GM23338 (cell line): ENCODE results near the gene UBE2E2.

Experiments
- CREB1 ChIP-seq: fragments of 250-450 bp; sonication (Bioruptor Pico); IDR thresholded peaks from 2 replicates; pipeline ENCODE4 v1.5.0; 2020; ENCODE audit warnings: low read depth, mild to moderate bottlenecking, moderate library complexity
- CTCF ChIP-seq, 2 experiments: fragments of 200-600 bp in 1 of 2; sonication (generic) in 1 of 2; conservative IDR thresholded peaks; 2 replicates each; pipeline versions ENCODE4 v1.5.1 to v1.6.1; 2016 to 2017; ENCODE audit warnings: antibody characterized with exemption in 2 of 2, low read depth in 2 of 2, mild to moderate bottlenecking in 2 of 2, moderate library complexity in 1 of 2
- EZH2 ChIP-seq: fragments of 200-600 bp; sonication (generic); IDR thresholded peaks from one replicate; pipeline ENCODE4 v1.8.0; 2017; ENCODE audit warnings: antibody characterized with exemption, mild to moderate bottlenecking, low read depth; ENCODE audit not compliant: unreplicated experiment
- EZH2phosphoT487 ChIP-seq: fragments of 200-600 bp; sonication (generic); IDR thresholded peaks from one replicate; pipeline ENCODE4 v1.8.1; 2018; ENCODE audit warnings: antibody characterized with exemption; ENCODE audit not compliant: unreplicated experiment
- JUNB ChIP-seq: IDR thresholded peaks from one replicate; pipeline ENCODE4 v1.6.1; 2016; ENCODE audit warnings: antibody characterized with exemption; ENCODE audit not compliant: unreplicated experiment
- NANOG ChIP-seq: IDR thresholded peaks from 2 replicates; pipeline ENCODE4 v1.6.1; 2016; ENCODE audit warnings: antibody characterized with exemption, borderline replicate concordance
- POLR2AphosphoS5 ChIP-seq: IDR thresholded peaks from 2 replicates; pipeline ENCODE4 v1.6.1; 2016; ENCODE audit warnings: antibody characterized with exemption, low read depth
- STAT1 ChIP-seq: IDR thresholded peaks from one replicate; pipeline ENCODE4 v1.6.1; 2016; ENCODE audit warnings: antibody characterized with exemption; ENCODE audit not compliant: unreplicated experiment
- ZNF114 ChIP-seq: fragments of 250-450 bp; sonication (Bioruptor Pico); IDR thresholded peaks from 2 replicates; pipeline ENCODE4 v1.5.0; 2020; ENCODE audit warnings: mild to moderate bottlenecking, moderate library complexity
- ZNF331 ChIP-seq: fragments of 250-450 bp; sonication (Bioruptor Pico); IDR thresholded peaks from 2 replicates; pipeline ENCODE4 v1.5.0; 2020; ENCODE audit warnings: low read depth, mild to moderate bottlenecking, moderate library complexity
- TF ChIP-seq, protein P1 (sequence below): IDR thresholded peaks from one replicate; pipeline ENCODE4 v1.6.1; 2018; ENCODE audit warnings: antibody characterized with exemption; ENCODE audit not compliant: unreplicated experiment
- TF ChIP-seq, protein P2 (sequence below): IDR thresholded peaks from 2 replicates; pipeline ENCODE4 v1.6.1; 2016; ENCODE audit warnings: antibody characterized with exemption
- TF ChIP-seq, protein P3 (sequence below): fragments of 250-450 bp; sonication (Bioruptor Pico); IDR thresholded peaks from 2 replicates; pipeline ENCODE4 v1.5.0; 2020; ENCODE audit warnings: mild to moderate bottlenecking, moderate library complexity

DNA sequence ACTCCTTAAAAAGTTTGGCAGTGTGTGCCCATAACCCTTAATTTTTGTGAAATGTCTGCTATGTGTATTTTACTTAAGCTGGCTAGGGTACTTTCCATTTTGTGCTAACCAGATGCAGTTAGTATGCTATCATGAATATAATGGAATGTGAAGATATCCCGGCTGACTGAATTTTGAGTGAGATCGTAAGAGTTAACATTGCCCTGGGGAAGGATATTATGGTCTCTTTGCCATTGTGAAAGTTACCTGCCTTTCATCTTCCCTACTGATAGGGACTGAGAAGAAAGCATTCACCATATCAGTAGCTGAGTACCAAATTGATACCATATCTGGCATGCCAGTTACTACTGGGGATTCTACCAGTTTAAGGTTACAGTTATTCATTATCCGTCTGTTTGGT, 243.2 kb downstream of the UBE2E2 start:
- TF ChIP-seq CTCF (conservative IDR thresholded peaks at IDR 0.05; ENCODE audit: low read depth in 2 of 2), result no peak
- TF ChIP-seq ZNF331, result no peak
- TF ChIP-seq EZH2, result no peak
- no peak for TF ChIP-seq ZNF114 (CRISPR knock-in tag)
- TF ChIP-seq NANOG, result no peak
- TF ChIP-seq, protein P1, sequence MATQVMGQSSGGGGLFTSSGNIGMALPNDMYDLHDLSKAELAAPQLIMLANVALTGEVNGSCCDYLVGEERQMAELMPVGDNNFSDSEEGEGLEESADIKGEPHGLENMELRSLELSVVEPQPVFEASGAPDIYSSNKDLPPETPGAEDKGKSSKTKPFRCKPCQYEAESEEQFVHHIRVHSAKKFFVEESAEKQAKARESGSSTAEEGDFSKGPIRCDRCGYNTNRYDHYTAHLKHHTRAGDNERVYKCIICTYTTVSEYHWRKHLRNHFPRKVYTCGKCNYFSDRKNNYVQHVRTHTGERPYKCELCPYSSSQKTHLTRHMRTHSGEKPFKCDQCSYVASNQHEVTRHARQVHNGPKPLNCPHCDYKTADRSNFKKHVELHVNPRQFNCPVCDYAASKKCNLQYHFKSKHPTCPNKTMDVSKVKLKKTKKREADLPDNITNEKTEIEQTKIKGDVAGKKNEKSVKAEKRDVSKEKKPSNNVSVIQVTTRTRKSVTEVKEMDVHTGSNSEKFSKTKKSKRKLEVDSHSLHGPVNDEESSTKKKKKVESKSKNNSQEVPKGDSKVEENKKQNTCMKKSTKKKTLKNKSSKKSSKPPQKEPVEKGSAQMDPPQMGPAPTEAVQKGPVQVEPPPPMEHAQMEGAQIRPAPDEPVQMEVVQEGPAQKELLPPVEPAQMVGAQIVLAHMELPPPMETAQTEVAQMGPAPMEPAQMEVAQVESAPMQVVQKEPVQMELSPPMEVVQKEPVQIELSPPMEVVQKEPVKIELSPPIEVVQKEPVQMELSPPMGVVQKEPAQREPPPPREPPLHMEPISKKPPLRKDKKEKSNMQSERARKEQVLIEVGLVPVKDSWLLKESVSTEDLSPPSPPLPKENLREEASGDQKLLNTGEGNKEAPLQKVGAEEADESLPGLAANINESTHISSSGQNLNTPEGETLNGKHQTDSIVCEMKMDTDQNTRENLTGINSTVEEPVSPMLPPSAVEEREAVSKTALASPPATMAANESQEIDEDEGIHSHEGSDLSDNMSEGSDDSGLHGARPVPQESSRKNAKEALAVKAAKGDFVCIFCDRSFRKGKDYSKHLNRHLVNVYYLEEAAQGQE, result no peak
- no peak for TF ChIP-seq POLR2AphosphoS5
- no peak for TF ChIP-seq STAT1
- no peak for TF ChIP-seq CREB1
- TF ChIP-seq, protein P2, sequence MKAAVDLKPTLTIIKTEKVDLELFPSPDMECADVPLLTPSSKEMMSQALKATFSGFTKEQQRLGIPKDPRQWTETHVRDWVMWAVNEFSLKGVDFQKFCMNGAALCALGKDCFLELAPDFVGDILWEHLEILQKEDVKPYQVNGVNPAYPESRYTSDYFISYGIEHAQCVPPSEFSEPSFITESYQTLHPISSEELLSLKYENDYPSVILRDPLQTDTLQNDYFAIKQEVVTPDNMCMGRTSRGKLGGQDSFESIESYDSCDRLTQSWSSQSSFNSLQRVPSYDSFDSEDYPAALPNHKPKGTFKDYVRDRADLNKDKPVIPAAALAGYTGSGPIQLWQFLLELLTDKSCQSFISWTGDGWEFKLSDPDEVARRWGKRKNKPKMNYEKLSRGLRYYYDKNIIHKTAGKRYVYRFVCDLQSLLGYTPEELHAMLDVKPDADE, result no peak
- no peak for TF ChIP-seq EZH2phosphoT487
- no peak for TF ChIP-seq JUNB
- TF ChIP-seq, protein P3, sequence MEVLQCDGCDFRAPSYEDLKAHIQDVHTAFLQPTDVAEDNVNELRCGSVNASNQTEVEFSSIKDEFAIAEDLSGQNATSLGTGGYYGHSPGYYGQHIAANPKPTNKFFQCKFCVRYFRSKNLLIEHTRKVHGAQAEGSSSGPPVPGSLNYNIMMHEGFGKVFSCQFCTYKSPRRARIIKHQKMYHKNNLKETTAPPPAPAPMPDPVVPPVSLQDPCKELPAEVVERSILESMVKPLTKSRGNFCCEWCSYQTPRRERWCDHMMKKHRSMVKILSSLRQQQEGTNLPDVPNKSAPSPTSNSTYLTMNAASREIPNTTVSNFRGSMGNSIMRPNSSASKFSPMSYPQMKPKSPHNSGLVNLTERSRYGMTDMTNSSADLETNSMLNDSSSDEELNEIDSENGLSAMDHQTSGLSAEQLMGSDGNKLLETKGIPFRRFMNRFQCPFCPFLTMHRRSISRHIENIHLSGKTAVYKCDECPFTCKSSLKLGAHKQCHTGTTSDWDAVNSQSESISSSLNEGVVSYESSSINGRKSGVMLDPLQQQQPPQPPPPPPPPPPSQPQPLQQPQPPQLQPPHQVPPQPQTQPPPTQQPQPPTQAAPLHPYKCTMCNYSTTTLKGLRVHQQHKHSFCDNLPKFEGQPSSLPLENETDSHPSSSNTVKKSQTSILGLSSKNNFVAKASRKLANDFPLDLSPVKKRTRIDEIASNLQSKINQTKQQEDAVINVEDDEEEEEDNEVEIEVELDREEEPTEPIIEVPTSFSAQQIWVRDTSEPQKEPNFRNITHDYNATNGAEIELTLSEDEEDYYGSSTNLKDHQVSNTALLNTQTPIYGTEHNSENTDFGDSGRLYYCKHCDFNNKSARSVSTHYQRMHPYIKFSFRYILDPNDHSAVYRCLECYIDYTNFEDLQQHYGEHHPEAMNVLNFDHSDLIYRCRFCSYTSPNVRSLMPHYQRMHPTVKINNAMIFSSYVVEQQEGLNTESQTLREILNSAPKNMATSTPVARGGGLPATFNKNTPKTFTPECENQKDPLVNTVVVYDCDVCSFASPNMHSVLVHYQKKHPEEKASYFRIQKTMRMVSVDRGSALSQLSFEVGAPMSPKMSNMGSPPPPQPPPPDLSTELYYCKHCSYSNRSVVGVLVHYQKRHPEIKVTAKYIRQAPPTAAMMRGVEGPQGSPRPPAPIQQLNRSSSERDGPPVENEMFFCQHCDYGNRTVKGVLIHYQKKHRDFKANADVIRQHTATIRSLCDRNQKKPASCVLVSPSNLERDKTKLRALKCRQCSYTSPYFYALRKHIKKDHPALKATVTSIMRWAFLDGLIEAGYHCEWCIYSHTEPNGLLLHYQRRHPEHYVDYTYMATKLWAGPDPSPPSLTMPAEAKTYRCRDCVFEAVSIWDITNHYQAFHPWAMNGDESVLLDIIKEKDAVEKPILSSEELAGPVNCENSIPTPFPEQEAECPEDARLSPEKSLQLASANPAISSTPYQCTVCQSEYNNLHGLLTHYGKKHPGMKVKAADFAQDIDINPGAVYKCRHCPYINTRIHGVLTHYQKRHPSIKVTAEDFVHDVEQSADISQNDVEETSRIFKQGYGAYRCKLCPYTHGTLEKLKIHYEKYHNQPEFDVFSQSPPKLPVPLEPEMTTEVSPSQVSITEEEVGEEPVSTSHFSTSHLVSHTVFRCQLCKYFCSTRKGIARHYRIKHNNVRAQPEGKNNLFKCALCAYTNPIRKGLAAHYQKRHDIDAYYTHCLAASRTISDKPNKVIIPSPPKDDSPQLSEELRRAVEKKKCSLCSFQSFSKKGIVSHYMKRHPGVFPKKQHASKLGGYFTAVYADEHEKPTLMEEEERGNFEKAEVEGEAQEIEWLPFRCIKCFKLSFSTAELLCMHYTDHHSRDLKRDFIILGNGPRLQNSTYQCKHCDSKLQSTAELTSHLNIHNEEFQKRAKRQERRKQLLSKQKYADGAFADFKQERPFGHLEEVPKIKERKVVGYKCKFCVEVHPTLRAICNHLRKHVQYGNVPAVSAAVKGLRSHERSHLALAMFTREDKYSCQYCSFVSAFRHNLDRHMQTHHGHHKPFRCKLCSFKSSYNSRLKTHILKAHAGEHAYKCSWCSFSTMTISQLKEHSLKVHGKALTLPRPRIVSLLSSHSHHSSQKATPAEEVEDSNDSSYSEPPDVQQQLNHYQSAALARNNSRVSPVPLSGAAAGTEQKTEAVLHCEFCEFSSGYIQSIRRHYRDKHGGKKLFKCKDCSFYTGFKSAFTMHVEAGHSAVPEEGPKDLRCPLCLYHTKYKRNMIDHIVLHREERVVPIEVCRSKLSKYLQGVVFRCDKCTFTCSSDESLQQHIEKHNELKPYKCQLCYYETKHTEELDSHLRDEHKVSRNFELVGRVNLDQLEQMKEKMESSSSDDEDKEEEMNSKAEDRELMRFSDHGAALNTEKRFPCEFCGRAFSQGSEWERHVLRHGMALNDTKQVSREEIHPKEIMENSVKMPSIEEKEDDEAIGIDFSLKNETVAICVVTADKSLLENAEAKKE (CRISPR knock-in tag), result no peak
